ENCODE data around the gene NRXN2. TPM values are rescaled to one million over a fixed set of nuclear protein-coding genes. Genes with fewer than 3 reads are reported as not detected.
A peak's percentile ranks its signal among the peaks of the same experiment; 100 is the strongest.

Gene NRXN2
- total RNA-seq, 4 donors from 2014 or later: 0.21 to 0.72 (median 0.64) TPM; not detected in 1

- WGBS: 89% methylated on average over 12 of the region's 12 CpGs
Measured at GRCh38 chr11:64556721-64557250, 166.2 kb downstream of the NRXN2 start.

More at GRCh38 chr11:64556721-64557250, 166.2 kb downstream of the NRXN2 start:
- peaks cover 21% of the 10 kb centered on the region for H3K4me1 ChIP-seq
- H3K36me3 ChIP-seq: no peaks in the 10 kb centered on the region
- H3K27me3 ChIP-seq: peaks cover 8% of the 10 kb centered on the region
- H3K27ac ChIP-seq: no peak overlapping the region
- no peaks in the 10 kb centered on the region for H3K9me3 ChIP-seq
- DNase-seq (ENCODE audit: low spot score in 2 of 2): peak in 1 of 2 donors; percentile 35
- H3K4me3 ChIP-seq: no peak overlapping the region
- TF ChIP-seq CTCF (IDR thresholded peaks at IDR 0.05) (no peak), EP300 (IDR thresholded peaks at IDR 0.05) (no peak), POLR2AphosphoS5 (IDR thresholded peaks at IDR 0.05) (no peak), POLR2A (IDR thresholded peaks at IDR 0.05) (no peak)

Other genes starting within 250 kb of the NRXN2 start
- not detected for gene SLC22A11, start 167.3 kb downstream of the NRXN2 start, total RNA-seq
- gene SLC22A12, start 132.0 kb downstream of the NRXN2 start, total RNA-seq: not detected
- 1 to 10 TPM in 2 of 4 donors, under 1 TPM in 2; 0.64 to 7.6 (median 3.9) TPM for gene RASGRP2, start 20.9 kb upstream of the NRXN2 start, total RNA-seq
- gene PYGM, start 36.8 kb upstream of the NRXN2 start, total RNA-seq: 1 to 10 TPM; 1.1 to 2.7 (median 1.2) TPM
- 100 to 1,000 TPM; 270 to 559 (median 373) TPM for gene SF1, start 55.3 kb upstream of the NRXN2 start, total RNA-seq
- 10 to 100 TPM; 13.6 to 20.4 (median 15.3) TPM for gene MAP4K2, start 80.0 kb upstream of the NRXN2 start, total RNA-seq
- 10 to 100 TPM; 26.9 to 46.6 (median 36.1) TPM for gene MEN1, start 87.4 kb upstream of the NRXN2 start, total RNA-seq
- 10 to 100 TPM; 42.2 to 64.9 (median 61.1) TPM for gene CDC42BPG, start 121.5 kb upstream of the NRXN2 start, total RNA-seq
- gene EHD1, start 155.4 kb upstream of the NRXN2 start, total RNA-seq: 10 to 100 TPM; 47.8 to 85.4 (median 76.8) TPM
- 10 to 100 TPM; 69.5 to 82.2 (median 76.0) TPM for gene ATG2A, start 194.0 kb upstream of the NRXN2 start, total RNA-seq
- 10 to 100 TPM; 20.1 to 38.3 (median 27.3) TPM for gene PPP2R5B, start 201.5 kb upstream of the NRXN2 start, total RNA-seq
- gene GPHA2, start 212.7 kb upstream of the NRXN2 start, total RNA-seq: not detected
- not detected for gene MAJIN, start 248.9 kb upstream of the NRXN2 start, total RNA-seq